PC-3 (cell line): ENCODE measurements around the gene MUC3A. TPM values are rescaled to one million over a fixed set of nuclear protein-coding genes. Genes with fewer than 3 reads are reported as not detected.

Experiments used
- ATAC-seq: fragments of 200-7000 bp; cut with Tn5 transposase; 2 replicates; pipeline ENCODE4 v1.9.1; 2020; ENCODE audit warnings: mild to moderate bottlenecking, moderate library complexity
- BruUV-seq: library from RNA; stranded (reverse); fragments of 400-500 nt; replicated peaks from 2 replicates; lab custom pipeline; 2021; lab: Mats Ljungman, UMichigan
- CTCF ChIA-PET: fragments of 300-600 bp; sonication (Branson Sonifier 250); formaldehyde crosslinking; loops from one replicate; lab custom pipeline; 2022; ENCODE audit warnings: antibody characterized with exemption; lab: Charles Lee
- POLR2A ChIA-PET: fragments of 300-600 bp; sonication (Branson Sonifier 250); formaldehyde crosslinking; loops from one replicate; lab custom pipeline; 2022; ENCODE audit warnings: antibody characterized with exemption; ENCODE audit not compliant: unreplicated experiment; lab: Charles Lee
- DNase-seq: peaks from one replicate; pipeline ENCODE4 v3.0.0-alpha.2; 2015
- H2AFZ ChIP-seq: fragments of 300-600 bp; sonication (generic); 2 replicates; pipeline ENCODE4 v1.6.0; 2016; ENCODE audit warnings: antibody characterized with exemption, low read length
- H3F3A ChIP-seq: fragments of 300-600 bp; sonication (generic); one replicate; pipeline ENCODE4 v1.6.0; 2017; ENCODE audit warnings: antibody characterized with exemption, low read length, control low read depth, mild to moderate bottlenecking; ENCODE audit not compliant: unreplicated experiment
- H3K27ac ChIP-seq: fragments of 300-600 bp; sonication (generic); 2 replicates; pipeline ENCODE4 v1.5.1; 2016; ENCODE audit warnings: mild to moderate bottlenecking, low read length
- H3K27me3 ChIP-seq: fragments of 300-600 bp; sonication (generic); 2 replicates; pipeline ENCODE4 v1.6.1; 2016; ENCODE audit warnings: low read length, mixed read lengths
- H3K36me3 ChIP-seq: fragments of 300-600 bp; sonication (generic); 2 replicates; pipeline ENCODE4 v1.6.1; 2016; ENCODE audit warnings: low read depth, mixed run types, low read length, mixed read lengths
- H3K4me1 ChIP-seq: fragments of 300-600 bp; sonication (generic); 2 replicates; pipeline ENCODE4 v1.5.1; 2016; ENCODE audit warnings: low read length; ENCODE audit not compliant: insufficient read depth
- H3K4me2 ChIP-seq: fragments of 300-600 bp; sonication (generic); 2 replicates; pipeline ENCODE4 v1.6.0; 2016; ENCODE audit warnings: low read length
- H3K4me3 ChIP-seq: fragments of 300-600 bp; sonication (generic); 2 replicates; pipeline ENCODE4 v1.5.1; 2016; ENCODE audit warnings: mild to moderate bottlenecking, low read length, mixed read lengths
- H3K79me2 ChIP-seq: fragments of 300-600 bp; sonication (generic); 2 replicates; pipeline ENCODE4 v1.6.1; 2017; ENCODE audit warnings: low read length, mixed read lengths
- H3K9ac ChIP-seq: fragments of 300-600 bp; sonication (generic); 2 replicates; pipeline ENCODE4 v1.6.0; 2016; ENCODE audit warnings: mild to moderate bottlenecking, low read length
- H3K9me2 ChIP-seq: fragments of 300-600 bp; sonication (generic); replicated peaks from 2 replicates; pipeline ENCODE4 v1.6.1; 2016; ENCODE audit warnings: mixed run types, low read length, mixed read lengths
- H3K9me3 ChIP-seq: fragments of 300-600 bp; sonication (generic); 2 replicates; pipeline ENCODE4 v1.6.1; 2016; ENCODE audit warnings: low read length, mixed read lengths
- H4K20me1 ChIP-seq: fragments of 300-600 bp; sonication (generic); 2 replicates; pipeline ENCODE4 v1.6.1; 2016; ENCODE audit warnings: low read length, mixed read lengths
- CTCF ChIP-seq: fragments of 300-600 bp; sonication (generic); conservative IDR thresholded peaks from 2 replicates; pipeline ENCODE4 v1.5.1; 2017; ENCODE audit warnings: antibody characterized with exemption, low read depth, mild to moderate bottlenecking, low read length
- EZH2 ChIP-seq: fragments of 300-600 bp; sonication (generic); IDR thresholded peaks from one replicate; pipeline ENCODE4 v1.6.1; 2017; ENCODE audit warnings: antibody characterized with exemption, mild to moderate bottlenecking, low read length; ENCODE audit not compliant: unreplicated experiment
- EZH2phosphoT487 ChIP-seq: fragments of 300-600 bp; sonication (generic); IDR thresholded peaks from 2 replicates; pipeline ENCODE4 v1.6.1; 2018; ENCODE audit warnings: mild to moderate bottlenecking, antibody characterized with exemption, low read length, borderline replicate concordance
- intact Hi-C: fragments of 100-400 bp; cut with micrococcal nuclease; formaldehyde crosslinking; loops from 2 replicates; pipeline ENCODE4 v1.9.0; 2023
- total RNA-seq: library from RNA; depleted of rRNA; stranded (reverse); fragments of >200 nt; gene quantifications from 2 replicates; pipeline ENCODE4 v1.2.3, GENCODE V29; 2014

MUC3A gene
- total RNA-seq, 1 experiment from 2014 or later = 0.11 TPM

GRCh38 chr7:100974021-100974420 is 24.7 kb downstream of the MUC3A start:
- H4K20me1 ChIP-seq = no peaks in the 10 kb centered on the region
- no peaks in the 10 kb centered on the region for H3K9me2 ChIP-seq
- POLR2A ChIA-PET = no interaction called here
- H2AFZ ChIP-seq = no peak overlapping the region
- no peaks in the 10 kb centered on the region for H3F3A ChIP-seq
- peak; percentile 77 for ATAC-seq
- H3K4me3 ChIP-seq = no peak overlapping the region
- no peaks in the 10 kb centered on the region for H3K27me3 ChIP-seq
- intact Hi-C loops = no loop called here
- H3K4me1 ChIP-seq = no peaks in the 10 kb centered on the region
- no peaks in the 10 kb centered on the region for H3K79me2 ChIP-seq
- H3K36me3 ChIP-seq = no peaks in the 10 kb centered on the region; the same call in 1 of the 2 replicates
- peak; percentile 60 for DNase-seq
- H3K27ac ChIP-seq = no peak overlapping the region
- no TSS peak for BruUV-seq
- H3K9ac ChIP-seq = no peak overlapping the region
- no peak for TF ChIP-seq EZH2
- TF ChIP-seq CTCF = no peak
- TF ChIP-seq EZH2phosphoT487 = no peak
- H3K4me2 ChIP-seq = no peak overlapping the region
- H3K9me3 ChIP-seq = peaks cover 5% of the 10 kb centered on the region; the same call in 1 of the 2 replicates
- CTCF ChIA-PET = interaction anchor here (0.6 kb wide), 1 partner anchor 121 kb away, joined by 7 read pairs; no protein-coding TSS in a partner anchor

GRCh38 chr7:100975371-100975821 is 26.1 kb downstream of the MUC3A start:
- H3K9ac ChIP-seq = no peak overlapping the region
- no peaks in the 10 kb centered on the region; the same call in 1 of the 2 replicates for H3K36me3 ChIP-seq
- DNase-seq (no peak), ATAC-seq (no peak)
- no peaks in the 10 kb centered on the region for H4K20me1 ChIP-seq
- no peak overlapping the region for H2AFZ ChIP-seq
- ChIA-PET CTCF (no interaction called here), POLR2A (no interaction called here)
- H3K4me3 ChIP-seq = no peak overlapping the region
- peaks cover 5% of the 10 kb centered on the region; the same call in 1 of the 2 replicates for H3K9me3 ChIP-seq
- H3F3A ChIP-seq = no peaks in the 10 kb centered on the region
- no peaks in the 10 kb centered on the region for H3K4me1 ChIP-seq
- no peaks in the 10 kb centered on the region for H3K9me2 ChIP-seq
- no peaks in the 10 kb centered on the region for H3K79me2 ChIP-seq
- intact Hi-C loops = no loop called here
- no peak overlapping the region for H3K27ac ChIP-seq
- BruUV-seq = no TSS peak
- H3K27me3 ChIP-seq = no peaks in the 10 kb centered on the region
- no peak overlapping the region for H3K4me2 ChIP-seq
- TF ChIP-seq CTCF (no peak), EZH2phosphoT487 (no peak), EZH2 (no peak)

GRCh38 chr7:100978300-100978699 is 29.0 kb downstream of the MUC3A start:
- TF ChIP-seq EZH2phosphoT487 (no peak), CTCF (no peak), EZH2 (no peak)
- Histone ChIP-seq H3F3A (no peaks in the 10 kb centered on the region), H3K9ac (no peak overlapping the region), H3K4me3 (no peak overlapping the region), H3K9me3 (peaks cover 5% of the 10 kb centered on the region; the same call in 1 of the 2 replicates), H4K20me1 (no peaks in the 10 kb centered on the region), H3K79me2 (no peaks in the 10 kb centered on the region), H2AFZ (no peak overlapping the region), H3K4me2 (no peak overlapping the region), H3K36me3 (no peaks in the 10 kb centered on the region; the same call in 1 of the 2 replicates), H3K27ac (no peak overlapping the region), H3K9me2 (no peaks in the 10 kb centered on the region), H3K4me1 (peaks cover 9% of the 10 kb centered on the region), H3K27me3 (no peaks in the 10 kb centered on the region)
- no peak for DNase-seq
- CTCF ChIA-PET = no interaction called here
- intact Hi-C loops = no loop called here
- POLR2A ChIA-PET = interaction anchor here (0.6 kb wide), 1 partner anchor 163 kb away, joined by 9 read pairs; no protein-coding TSS in a partner anchor
- no TSS peak for BruUV-seq
- no peak for ATAC-seq
